HG03432 (cell line): Measurements from ENCODE around the gene SERAC1.
"Not testable (repeated sequence)": the region's sequence is repeated elsewhere in the genome, so short reads cannot be mapped to it uniquely, and the experiment has no call there.

Experiments
- ATAC-seq: cut with Tn5 transposase; IDR thresholded peaks from one replicate; pipeline ENCODE4 v1.9.1; 2021; ENCODE audit warnings: mild to moderate bottlenecking, moderate library complexity; ENCODE audit not compliant: unreplicated experiment

The SERAC1 gene

DNA sequence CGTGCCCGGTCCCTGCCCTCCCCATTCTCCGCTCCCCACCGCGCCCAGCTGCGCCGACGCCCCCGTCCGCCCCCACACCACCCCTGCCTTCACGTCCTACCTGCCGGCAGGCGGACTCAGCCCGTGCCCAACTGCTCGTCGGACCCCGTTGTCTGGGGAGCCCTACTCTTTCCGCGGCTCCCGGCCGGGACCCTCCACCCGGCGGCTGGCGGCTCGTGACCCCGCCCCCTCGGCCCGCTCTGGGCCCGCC is at the start of gene SERAC1:
Gene SERAC1, minus strand, starts transcription at position 223 of the 250 bp plus-strand sequence. CDS start 9,899 bp downstream, outside the sequence.
- no peak for ATAC-seq

DNA sequence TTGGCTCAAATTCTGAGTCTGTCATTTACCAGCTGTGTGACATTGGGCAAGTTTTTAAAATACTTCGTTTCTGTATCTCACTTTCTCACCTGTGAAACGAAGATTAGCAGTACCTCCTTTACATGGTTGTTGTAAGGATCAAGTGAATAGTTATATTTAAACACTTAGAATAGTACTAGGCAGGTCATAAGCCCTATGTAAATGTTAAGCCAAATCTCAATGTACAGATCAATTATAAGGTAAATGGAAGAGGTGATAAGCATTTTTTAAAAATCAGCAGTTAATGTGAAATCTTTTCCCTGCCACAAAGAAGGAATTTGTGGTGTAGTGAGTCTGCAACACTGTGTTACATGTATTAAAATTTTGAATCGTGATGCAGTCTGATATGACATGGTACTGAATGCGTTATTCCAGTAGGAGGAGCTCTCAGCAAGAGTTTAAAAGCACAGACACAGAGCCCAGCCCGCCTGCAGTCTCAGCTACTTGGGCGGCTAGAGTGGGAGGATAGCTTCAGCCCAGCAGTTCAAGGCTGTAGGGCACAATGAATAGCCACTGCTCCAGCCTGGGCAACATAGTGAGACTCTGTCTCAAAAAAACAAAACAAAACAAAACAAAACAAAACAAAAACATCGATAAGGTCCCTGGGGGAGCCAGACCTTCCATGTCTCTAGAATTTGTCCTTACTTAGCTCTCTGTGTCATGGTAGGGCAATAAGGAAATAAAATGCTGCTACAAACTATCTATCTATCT is 46.0 kb upstream of the SERAC1 start:
- ATAC-seq: peak; percentile 95

DNA sequence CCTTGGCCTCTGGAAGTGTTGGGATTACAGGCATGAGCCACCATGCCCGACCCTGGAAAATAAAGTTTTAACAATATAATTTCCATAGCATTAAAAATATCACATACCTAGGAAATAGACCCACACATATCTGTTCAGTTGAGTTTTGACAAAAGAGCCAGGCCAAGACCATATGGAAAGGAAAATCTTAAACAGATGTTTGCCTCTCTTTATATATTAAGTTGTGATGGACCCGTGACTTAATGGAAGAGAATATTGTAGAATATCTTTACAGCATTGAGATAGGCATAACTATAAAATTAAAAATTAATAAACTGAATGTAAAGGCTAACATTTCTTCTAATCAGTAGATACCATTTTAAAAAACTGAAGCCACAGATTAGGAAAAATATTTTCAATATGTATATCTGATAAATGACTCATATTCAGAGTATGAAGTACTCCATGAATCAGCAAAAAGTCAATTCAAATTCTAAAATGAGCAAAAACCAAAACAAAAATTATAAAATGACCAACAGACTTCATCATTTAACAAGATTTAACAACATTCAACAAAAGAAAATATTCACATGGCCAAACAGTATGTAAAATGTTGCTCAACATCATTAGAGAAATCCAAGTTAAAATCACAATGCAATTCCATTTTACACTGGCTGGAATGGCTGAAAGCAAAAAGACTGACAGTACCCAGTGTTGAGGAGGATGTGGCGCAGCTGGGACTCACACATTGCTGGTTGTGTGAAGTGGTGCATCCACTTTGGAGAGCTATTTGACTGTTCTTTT is 43.4 kb upstream of the SERAC1 start:
- ATAC-seq: no peak

- ATAC-seq: not testable (repeated sequence)
Measured at GRCh38 chr6:158209582-158210333, 41.7 kb upstream of the SERAC1 start.

DNA sequence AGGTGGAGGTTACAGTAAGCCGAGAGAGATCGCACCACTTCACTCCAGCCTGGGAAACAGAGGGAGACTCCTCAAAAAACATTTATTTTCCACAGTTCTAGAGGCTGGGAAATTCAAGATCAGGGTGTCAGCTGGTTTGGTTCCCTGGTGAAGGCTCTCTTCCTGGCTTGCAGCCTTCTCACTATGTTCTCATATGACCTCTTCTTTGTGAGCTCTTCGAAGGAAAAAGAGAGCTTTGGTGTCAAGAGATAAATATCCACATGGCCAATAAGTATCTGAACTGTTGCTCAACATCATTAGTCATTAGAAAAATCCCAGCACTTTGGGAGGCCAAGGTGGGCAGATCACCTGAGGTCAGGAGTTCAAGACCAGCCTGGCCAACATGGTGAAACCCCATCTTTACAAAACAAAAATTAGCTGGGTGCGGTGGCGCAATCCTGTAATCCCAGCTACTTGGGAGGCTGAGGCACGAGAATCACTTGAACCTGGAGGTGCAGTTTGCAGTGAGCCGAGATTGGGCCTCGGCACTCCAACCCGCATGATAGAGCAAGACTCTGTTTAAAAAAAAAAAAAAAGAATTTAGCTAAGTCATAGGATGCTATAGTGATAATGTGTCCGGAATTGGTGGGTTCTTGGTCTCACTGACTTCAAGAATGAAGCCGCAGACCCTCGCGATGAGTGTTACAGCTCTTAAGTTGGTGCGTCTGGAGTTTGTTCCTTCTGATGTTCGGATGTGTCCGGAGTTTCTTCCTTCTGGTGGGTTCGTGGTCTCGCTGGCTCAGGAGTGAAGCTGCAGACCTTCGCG is 40.4 kb upstream of the SERAC1 start:
- ATAC-seq: not testable (repeated sequence)

DNA sequence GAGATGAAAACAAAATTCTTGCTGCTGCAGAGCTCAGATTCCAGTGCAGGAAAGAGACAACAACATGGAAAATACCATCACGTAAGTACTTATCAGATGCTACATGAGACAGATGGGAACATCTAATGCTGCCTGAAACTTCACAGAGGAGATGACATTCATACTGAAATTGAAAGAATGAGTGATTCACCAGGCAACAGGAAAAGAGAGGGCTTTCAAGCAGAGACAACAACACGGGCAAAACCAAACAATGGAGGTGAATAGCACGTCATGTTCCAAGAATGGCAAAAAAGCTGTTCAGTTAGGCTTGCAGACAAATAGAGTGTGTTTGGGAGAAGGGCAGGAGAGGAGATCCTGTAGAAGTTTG is 39.3 kb upstream of the SERAC1 start:
- peak; percentile 98 for ATAC-seq

DNA sequence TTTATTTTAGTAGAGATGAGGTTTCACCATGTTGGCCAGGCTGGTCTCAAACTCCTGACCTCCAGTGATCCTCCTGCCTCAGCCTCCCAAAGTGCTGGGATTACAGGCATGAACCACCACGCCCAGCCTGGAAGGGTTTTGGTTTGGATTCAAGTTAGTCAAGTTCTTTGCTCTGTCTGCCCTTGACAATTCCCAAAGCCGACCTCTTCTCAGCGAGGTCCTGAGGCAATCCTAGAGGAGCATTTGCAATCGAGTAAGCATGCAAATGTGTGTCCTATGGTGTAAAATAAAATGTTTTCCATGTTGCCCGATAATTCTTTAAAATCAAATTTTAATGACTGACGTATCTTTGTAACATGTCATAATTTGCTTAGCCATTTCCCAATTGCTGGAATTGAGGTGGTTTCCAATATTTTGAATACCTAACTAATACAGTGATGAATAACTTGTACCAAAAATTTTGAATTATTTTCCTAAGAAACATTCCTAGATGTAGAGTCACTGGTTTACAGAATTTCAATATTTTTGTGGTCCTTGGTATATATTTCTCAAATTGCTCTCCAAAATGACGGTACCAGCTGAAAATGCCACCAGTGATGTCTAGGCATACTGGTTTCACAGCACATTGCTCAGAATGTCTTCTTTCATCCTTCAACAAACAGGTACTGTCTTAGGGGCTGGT is 38.8 kb upstream of the SERAC1 start:
- peak; percentile 30 for ATAC-seq

DNA sequence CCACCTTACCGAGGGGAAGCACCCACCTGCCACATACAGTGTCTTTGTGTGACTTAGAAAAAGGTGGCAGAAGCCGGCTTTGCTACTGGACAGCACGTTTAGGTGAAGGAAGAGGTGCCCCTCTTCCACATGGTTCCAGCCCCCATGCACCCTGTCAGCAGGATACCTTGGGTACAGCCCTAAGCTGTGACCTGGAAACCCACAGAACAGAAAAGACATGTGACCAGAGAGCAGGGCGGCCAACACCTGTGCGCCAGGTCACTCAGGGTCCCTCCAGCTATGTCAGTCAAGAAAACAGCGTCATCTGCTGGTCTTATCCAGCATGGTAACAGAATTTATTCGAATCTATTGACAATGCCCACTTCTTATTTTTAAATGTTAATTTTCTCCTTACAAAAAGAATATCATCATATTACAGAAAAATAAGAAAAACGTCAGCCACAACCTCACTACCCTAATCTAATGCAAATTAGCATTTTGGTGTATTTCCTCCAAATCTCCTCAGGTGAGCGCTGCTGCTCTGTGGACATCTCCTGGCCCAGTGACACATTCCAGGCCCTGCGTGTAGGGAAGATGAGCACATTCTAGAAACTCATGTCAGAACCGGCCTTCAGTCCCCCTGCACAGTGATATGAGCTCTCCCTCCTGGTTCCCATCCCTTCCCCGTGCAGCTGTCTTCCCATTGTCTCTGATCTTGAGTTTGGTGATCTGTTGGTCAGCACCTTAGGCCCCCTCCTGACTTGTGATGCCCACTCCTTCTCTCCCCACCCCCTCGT is 37.3 kb upstream of the SERAC1 start:
- ATAC-seq: no peak

DNA sequence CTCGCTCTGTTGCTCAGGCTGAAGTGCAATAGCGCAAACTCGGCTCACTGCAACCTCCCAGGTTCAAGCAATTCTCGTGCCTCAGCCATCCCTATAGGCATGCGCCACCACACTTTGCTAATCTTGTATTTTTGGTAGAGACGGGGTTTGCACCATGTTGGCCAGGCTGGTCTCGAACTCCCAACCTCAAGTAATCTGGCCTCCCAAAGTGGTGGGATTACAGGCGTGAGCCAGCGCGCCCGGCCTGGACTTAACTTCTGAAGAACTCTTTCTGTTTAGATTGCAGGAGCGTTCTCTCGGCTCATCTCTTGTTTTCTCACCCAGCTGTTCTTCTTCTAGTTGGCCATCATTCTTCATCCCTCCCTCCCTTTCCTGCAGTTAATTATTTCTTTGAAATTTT is 30.4 kb upstream of the SERAC1 start:
- ATAC-seq: no peak

DNA sequence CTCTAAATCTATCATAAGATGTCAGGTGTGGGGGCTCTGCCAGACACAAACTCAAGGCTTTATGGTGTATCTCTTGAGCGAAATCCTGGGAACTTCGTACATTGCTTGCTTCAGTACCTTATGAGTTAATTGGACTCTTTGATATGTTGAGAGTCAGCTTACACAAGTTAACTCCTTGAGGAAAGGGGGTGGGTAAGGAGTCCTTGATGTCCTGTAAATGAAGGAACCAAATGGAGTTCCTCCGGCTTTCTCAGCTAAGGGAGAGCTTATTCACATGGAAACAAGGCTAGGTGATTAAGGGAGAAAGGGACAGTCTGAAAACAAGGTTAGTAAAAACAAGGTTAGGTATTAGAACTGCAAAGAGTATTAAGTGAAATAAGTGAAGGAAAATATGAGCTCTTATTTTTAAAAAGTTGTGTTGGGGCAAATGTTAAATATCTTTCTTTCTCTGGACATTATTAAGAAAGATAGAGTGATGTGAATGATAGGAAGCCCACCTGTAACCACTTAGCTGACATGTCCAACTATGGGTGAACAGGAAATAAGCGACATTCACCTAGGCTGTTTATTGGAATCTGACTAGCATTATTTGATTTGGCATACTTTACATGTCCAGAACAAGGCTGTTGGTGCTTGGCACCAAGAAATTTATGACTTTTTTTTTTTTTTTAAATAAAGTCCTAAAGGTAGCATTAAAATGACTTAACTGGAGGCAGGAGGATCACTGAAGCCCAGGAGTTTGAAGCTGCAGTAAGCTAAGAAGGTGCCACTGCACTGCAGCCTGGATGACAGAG is 26.6 kb upstream of the SERAC1 start:
- ATAC-seq: no peak

- ATAC-seq: no peak
Measured at GRCh38 chr6:158191761-158192160, 23.7 kb upstream of the SERAC1 start.

- ATAC-seq: no peak
Measured at GRCh38 chr6:158191032-158191431, 23.0 kb upstream of the SERAC1 start.

- no peak for ATAC-seq
Measured at GRCh38 chr6:158188591-158188990, 20.5 kb upstream of the SERAC1 start.

DNA sequence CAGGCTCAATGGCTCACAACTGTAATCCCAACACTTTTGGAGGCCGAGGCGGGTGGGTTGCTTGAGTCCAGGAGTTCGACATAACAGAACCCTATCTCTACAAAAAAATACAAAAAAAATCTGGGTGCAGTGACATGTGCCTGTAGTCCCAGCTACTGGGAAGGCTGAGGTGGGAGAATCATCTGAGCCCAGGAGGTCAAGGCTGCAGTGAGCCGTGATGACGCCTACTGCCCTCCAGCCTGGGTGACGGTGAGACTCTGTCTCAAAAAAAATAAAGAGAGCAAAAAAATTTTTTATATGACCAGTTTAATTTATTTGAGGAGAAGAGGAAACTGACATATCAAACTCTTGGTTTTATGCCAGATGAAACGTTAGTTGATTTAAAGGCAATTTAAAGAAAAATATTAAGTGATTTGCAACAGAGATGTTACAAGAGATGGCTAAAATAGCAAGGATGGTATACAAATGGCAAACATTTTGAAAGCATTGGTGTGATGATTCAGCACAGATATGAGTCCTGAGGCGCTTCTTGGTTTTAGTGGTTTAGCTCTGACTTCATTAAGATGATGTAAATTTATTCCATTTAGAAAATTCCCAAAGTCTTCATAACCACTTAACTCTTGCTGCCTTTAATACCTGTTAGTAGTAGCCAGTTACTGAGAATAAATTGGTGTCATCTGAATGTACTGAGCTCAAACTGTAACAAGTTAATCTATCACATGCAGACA is 17.8 kb upstream of the SERAC1 start:
- no peak for ATAC-seq

DNA sequence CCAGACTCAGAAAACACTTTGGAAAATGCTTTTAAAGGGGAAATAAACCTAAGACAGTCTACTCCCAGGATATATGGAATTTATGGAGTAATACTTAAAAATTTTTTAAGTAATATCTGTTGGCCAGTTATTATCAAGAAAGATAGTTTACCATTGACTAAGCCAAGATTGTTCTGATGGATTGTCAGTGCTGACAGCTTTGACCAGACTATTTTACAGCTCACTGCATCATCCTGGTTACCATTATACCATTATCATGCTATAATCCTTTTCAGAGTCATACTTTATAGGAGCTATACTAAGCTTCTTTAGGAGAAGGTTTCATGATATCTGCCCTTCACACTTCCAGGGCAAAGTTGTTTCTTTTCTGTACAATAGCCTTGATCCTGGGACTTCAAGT is 16.5 kb upstream of the SERAC1 start:
- ATAC-seq: no peak

DNA sequence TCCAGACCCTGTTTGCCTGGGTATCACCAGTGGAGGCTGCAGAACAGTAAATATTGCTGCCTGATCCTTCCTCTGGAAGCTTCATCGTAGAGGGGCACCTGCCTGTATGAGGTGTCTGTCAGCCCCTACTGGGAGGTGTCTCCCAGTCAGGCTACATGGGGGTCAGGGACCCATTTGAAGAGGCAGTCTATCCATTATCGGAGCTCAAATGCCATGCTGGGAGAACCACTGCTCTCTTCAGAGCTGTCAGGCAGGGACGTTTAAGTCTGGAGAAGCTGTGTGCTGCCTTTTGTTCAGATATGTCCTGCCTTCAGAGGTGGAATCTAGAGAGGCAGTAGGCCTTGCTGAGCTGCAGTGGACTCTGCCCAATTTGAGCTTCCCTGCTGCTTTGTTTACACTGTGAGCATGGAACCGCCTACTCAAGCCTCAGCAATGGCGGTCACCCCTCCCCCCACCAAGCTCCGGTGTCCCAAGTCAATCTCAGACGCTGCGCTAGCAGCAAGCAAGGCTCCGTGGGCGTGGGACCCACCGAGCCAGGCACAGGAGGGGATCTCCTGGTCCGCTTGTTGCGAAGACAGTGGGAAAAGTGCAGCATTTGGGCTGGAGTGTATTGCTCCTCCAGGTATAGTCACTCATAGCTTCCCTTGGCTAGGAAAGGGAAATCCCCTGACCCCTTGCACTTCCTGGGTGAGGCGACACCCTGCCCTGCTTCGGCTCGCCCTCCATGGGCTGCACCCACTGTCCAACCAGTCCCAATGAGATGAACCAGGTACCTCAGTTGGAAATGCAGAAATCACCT is 15.3 kb upstream of the SERAC1 start:
- ATAC-seq: not testable (repeated sequence)

- ATAC-seq: not testable (repeated sequence)
Measured at GRCh38 chr6:158177712-158178111, 9.7 kb upstream of the SERAC1 start.
